Measurements from ENCODE around the gene ZNF425.

ZNF425 gene

DNA sequence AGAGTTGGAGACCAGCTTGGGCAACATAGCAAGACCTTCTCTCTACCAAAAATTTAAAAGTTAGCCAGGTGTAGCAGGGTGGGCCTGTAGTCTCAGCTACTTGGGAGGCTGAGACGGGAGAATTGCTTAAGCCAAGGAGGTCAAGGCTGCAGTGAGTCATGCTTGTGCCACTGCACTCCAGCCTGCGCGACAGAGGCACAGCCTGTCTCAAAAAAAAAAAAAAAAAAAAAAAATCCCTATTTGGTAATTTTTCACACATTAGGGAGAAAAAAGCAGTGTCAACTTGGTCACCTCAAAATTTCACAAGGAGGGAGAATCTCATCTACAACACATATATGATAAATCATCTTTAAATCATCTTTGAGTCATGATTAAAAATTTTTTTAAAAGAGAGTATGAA, 14.7 kb upstream of the ZNF425 start (continued):
- TF ChIP-seq, protein P1, sequence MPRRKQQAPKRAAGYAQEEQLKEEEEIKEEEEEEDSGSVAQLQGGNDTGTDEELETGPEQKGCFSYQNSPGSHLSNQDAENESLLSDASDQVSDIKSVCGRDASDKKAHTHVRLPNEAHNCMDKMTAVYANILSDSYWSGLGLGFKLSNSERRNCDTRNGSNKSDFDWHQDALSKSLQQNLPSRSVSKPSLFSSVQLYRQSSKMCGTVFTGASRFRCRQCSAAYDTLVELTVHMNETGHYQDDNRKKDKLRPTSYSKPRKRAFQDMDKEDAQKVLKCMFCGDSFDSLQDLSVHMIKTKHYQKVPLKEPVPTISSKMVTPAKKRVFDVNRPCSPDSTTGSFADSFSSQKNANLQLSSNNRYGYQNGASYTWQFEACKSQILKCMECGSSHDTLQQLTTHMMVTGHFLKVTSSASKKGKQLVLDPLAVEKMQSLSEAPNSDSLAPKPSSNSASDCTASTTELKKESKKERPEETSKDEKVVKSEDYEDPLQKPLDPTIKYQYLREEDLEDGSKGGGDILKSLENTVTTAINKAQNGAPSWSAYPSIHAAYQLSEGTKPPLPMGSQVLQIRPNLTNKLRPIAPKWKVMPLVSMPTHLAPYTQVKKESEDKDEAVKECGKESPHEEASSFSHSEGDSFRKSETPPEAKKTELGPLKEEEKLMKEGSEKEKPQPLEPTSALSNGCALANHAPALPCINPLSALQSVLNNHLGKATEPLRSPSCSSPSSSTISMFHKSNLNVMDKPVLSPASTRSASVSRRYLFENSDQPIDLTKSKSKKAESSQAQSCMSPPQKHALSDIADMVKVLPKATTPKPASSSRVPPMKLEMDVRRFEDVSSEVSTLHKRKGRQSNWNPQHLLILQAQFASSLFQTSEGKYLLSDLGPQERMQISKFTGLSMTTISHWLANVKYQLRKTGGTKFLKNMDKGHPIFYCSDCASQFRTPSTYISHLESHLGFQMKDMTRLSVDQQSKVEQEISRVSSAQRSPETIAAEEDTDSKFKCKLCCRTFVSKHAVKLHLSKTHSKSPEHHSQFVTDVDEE (CRISPR knock-in tag; IDR thresholded peaks at IDR 0.05), result no peak

DNA sequence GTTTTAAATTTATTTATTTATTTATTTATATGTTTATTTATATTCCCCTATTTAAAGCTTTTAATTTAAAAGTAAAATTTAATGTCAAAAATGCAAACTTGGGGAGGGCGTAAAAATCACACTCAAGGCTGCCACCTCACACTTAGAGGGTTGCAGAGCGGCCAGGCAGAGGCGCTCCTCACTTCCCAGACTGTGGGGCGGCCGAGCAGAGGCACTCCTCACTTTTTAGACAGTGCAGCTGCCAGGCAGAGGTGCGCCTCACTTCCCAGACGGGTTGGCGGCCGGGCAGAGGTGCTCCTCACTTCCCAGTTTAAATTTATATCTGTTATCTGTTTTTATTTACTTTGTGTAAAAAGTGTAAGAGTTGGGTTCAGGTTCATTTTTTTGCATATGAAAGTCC, 10.0 kb upstream of the ZNF425 start:
- TF ChIP-seq TCF4 (CRISPR knock-in tag; IDR thresholded peaks at IDR 0.05; ENCODE audit: borderline replicate concordance) (no peak), OSR1 (CRISPR knock-in tag; IDR thresholded peaks at IDR 0.05) (no peak), ZNF565 (CRISPR knock-in tag; conservative IDR thresholded peaks at IDR 0.05; ENCODE audit: low read depth) (no peak), BACH2 (CRISPR knock-in tag; IDR thresholded peaks at IDR 0.05; ENCODE audit: borderline replicate concordance) (no peak), CSDC2 (CRISPR knock-in tag; IDR thresholded peaks at IDR 0.05) (no peak), ESRRG (CRISPR knock-in tag; IDR thresholded peaks at IDR 0.05) (no peak)
- TF ChIP-seq, protein P2, sequence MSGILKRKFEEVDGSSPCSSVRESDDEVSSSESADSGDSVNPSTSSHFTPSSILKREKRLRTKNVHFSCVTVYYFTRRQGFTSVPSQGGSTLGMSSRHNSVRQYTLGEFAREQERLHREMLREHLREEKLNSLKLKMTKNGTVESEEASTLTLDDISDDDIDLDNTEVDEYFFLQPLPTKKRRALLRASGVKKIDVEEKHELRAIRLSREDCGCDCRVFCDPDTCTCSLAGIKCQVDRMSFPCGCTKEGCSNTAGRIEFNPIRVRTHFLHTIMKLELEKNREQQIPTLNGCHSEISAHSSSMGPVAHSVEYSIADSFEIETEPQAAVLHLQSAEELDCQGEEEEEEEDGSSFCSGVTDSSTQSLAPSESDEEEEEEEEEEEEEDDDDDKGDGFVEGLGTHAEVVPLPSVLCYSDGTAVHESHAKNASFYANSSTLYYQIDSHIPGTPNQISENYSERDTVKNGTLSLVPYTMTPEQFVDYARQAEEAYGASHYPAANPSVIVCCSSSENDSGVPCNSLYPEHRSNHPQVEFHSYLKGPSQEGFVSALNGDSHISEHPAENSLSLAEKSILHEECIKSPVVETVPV (CRISPR knock-in tag; IDR thresholded peaks at IDR 0.05), result no peak
- TF ChIP-seq, protein P3, sequence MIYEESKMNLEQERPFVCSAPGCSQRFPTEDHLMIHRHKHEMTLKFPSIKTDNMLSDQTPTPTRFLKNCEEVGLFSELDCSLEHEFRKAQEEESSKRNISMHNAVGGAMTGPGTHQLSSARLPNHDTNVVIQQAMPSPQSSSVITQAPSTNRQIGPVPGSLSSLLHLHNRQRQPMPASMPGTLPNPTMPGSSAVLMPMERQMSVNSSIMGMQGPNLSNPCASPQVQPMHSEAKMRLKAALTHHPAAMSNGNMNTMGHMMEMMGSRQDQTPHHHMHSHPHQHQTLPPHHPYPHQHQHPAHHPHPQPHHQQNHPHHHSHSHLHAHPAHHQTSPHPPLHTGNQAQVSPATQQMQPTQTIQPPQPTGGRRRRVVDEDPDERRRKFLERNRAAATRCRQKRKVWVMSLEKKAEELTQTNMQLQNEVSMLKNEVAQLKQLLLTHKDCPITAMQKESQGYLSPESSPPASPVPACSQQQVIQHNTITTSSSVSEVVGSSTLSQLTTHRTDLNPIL (CRISPR knock-in tag; IDR thresholded peaks at IDR 0.05; ENCODE audit: low read depth), result no peak
- TF ChIP-seq, protein P4, sequence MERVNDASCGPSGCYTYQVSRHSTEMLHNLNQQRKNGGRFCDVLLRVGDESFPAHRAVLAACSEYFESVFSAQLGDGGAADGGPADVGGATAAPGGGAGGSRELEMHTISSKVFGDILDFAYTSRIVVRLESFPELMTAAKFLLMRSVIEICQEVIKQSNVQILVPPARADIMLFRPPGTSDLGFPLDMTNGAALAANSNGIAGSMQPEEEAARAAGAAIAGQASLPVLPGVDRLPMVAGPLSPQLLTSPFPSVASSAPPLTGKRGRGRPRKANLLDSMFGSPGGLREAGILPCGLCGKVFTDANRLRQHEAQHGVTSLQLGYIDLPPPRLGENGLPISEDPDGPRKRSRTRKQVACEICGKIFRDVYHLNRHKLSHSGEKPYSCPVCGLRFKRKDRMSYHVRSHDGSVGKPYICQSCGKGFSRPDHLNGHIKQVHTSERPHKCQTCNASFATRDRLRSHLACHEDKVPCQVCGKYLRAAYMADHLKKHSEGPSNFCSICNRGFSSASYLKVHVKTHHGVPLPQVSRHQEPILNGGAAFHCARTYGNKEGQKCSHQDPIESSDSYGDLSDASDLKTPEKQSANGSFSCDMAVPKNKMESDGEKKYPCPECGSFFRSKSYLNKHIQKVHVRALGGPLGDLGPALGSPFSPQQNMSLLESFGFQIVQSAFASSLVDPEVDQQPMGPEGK (CRISPR knock-in tag; IDR thresholded peaks at IDR 0.05; ENCODE audit: borderline replicate concordance), result no peak
- no peak for ATAC-seq

DNA sequence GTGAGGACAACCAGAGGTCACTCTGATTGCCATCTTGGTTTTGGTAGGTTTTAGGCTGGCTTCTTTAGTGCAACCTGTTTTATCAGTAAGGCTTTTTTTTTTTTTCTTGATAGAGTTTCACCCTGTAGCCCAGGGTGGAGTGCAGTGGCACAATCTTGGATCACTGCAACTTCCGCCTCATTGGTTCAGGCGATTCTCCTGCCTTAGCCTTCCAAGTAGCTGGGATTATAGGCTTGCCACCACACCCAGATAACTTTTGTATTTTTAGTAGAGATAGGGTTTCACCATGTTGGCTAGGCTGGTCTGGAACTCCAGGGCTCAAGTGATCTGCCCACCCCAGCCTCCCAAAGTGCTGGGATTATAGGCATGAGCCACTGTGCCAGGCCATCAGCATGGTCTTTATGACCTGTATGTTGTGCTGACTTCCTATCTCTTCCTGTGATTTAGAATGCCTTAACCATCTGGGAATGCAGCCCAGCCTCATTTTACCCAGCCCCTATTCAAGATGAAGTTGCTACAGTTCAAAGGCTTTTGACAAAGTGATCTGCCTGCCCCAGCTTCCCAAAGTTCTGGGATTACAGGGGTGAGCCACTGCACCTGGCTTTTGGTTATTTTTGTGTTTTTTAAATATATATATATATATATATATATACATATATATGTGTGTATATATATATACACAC, 7.0 kb upstream of the ZNF425 start:
- ATAC-seq, result no peak
- TF ChIP-seq, protein P1 (CRISPR knock-in tag; IDR thresholded peaks at IDR 0.05), result no peak
- TF ChIP-seq CSDC2 (CRISPR knock-in tag; IDR thresholded peaks at IDR 0.05) (no peak), GLIS3 (CRISPR knock-in tag; IDR thresholded peaks at IDR 0.05) (no peak), BACH2 (CRISPR knock-in tag; IDR thresholded peaks at IDR 0.05; ENCODE audit: borderline replicate concordance) (no peak), ZNF565 (CRISPR knock-in tag; conservative IDR thresholded peaks at IDR 0.05; ENCODE audit: low read depth) (no peak), TCF4 (CRISPR knock-in tag; IDR thresholded peaks at IDR 0.05; ENCODE audit: borderline replicate concordance) (no peak), ISL1 (CRISPR knock-in tag; IDR thresholded peaks at IDR 0.05) (no peak), ZFP30 (CRISPR knock-in tag; IDR thresholded peaks at IDR 0.05) (no peak), TOX (CRISPR knock-in tag; IDR thresholded peaks at IDR 0.05; ENCODE audit: borderline replicate concordance) (no peak), RARB (CRISPR knock-in tag; IDR thresholded peaks at IDR 0.05) (no peak), PPARA (CRISPR knock-in tag; IDR thresholded peaks at IDR 0.05; ENCODE audit: borderline replicate concordance) (no peak), ZFP3 (CRISPR knock-in tag; IDR thresholded peaks at IDR 0.05) (no peak)
- TF ChIP-seq, protein P3 (CRISPR knock-in tag; IDR thresholded peaks at IDR 0.05; ENCODE audit: low read depth), result no peak
- TF ChIP-seq, protein P5, sequence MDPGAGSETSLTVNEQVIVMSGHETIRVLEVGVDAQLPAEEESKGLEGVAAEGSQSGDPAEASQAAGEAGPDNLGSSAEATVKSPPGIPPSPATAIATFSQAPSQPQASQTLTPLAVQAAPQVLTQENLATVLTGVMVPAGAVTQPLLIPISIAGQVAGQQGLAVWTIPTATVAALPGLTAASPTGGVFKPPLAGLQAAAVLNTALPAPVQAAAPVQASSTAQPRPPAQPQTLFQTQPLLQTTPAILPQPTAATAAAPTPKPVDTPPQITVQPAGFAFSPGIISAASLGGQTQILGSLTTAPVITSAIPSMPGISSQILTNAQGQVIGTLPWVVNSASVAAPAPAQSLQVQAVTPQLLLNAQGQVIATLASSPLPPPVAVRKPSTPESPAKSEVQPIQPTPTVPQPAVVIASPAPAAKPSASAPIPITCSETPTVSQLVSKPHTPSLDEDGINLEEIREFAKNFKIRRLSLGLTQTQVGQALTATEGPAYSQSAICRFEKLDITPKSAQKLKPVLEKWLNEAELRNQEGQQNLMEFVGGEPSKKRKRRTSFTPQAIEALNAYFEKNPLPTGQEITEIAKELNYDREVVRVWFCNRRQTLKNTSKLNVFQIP (CRISPR knock-in tag; IDR thresholded peaks at IDR 0.05; ENCODE audit: borderline replicate concordance, low read depth), result no peak
- TF ChIP-seq, protein P4 (CRISPR knock-in tag; IDR thresholded peaks at IDR 0.05; ENCODE audit: borderline replicate concordance), result no peak
- TF ChIP-seq, protein P2 (CRISPR knock-in tag; IDR thresholded peaks at IDR 0.05), result no peak

Data from SK-N-SH treated with all-trans-retinoic acid at 6 μM for 48 hours (cell line).